Occipital lobe (tissue), 2 donors: ENCODE measurements around the gene HTT. TPM values are rescaled to one million over a fixed set of nuclear protein-coding genes. Genes with fewer than 3 reads are reported as not detected.

Experiments used
- DNase-seq: peaks from one replicate; lab custom pipeline; 2025; lab: John Stamatoyannopoulos, UW
- total RNA-seq: library from RNA; depleted of rRNA; stranded (reverse); fragments of >200 nt; gene quantifications from one replicate; pipeline ENCODE4 v1.2.3, GENCODE V29; 2014

The HTT gene
- 71.1 TPM for total RNA-seq

GRCh38 chr4:3074078-3074845, at the start of gene HTT, which contains the start of gene HTT-AS:
HTT (plus strand) TSS chr4:3074681; CDS start chr4:3074826, 145 bp downstream.
HTT-AS (minus strand) TSS chr4:3074538.
- DNase-seq, result peak; percentile 99

GRCh38 chr4:3025881-3026280, 48.6 kb upstream of the HTT start:
- no peak for DNase-seq

DNA sequence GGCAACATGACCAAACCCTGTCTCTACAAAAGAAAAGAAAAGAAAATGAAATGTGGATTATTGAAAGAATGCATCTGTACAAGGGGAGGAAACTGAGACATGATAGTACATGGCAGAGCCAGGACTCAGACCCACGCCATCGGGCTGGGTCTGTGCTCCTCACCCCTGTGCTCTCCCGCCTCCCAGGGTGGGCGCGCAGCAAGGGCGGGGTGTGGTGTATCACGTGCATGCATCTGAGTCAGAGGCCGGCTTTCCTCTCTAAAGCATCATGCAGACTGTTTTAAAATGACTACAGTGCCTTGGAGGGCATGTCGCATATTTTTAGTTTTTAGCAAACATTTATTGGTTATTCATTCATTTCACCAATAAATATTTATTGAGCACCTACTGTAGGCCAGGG, 47.9 kb upstream of the HTT start:
- DNase-seq, result no peak

DNA sequence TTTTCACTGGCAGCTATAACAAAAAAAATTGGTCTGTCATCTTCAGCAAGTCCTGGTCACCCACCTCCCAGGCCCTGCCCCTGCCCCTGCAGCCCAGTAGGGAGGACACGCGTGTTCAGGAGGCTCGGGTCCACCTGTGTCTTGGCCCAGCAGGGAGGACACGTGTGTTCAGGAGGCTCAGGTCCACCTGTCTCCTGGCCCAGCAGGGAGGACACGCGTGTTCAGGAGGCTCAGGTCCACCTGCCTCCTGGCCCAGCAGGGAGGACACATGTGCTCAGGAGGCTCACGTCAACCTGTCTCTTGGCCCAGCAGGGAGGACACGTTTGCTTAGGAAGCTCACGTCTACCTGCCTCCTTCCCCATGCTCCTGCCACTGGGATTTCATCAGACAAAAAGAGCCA, 45.0 kb upstream of the HTT start:
- no peak for DNase-seq

DNA sequence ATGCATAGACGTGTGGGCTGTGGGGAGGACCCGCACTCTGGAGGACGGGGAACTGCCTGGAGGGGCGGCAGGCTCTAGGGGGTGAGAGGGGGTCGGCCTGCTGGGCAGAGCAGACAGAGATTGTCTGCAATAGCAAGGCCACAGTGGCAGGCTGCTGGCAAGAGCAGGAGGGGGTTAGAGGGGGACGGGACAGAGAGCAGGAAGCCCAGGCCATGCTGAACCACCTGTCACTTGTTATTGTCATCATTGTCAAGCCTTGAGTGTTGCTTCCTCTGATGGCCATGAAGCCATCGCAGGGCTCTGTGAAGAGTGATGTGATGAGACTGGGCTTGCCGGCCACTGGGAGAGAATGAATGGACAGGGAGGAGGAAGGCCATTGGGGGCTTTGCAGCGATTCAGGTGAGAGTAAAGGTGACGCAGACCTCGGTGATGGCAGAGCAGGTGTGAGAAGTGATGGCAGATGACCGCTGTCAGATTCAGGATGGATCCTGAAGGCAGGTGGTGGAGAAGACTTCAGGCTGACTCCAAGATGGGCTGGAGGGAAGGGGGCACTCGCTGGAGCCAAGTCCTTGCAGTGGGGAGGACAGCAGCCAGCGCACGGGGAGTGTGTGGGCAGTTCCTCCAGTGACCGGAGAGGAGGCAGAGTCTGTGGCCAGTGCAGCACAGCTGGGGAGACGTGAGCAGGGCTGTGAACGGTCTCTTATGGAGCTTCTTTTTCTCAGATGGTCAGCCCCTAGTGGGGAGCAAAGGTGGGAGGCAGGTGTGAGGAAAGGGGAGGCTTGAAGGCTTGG, 43.7 kb upstream of the HTT start:
- DNase-seq, result no peak

GRCh38 chr4:3031357-3032082, 43.0 kb upstream of the HTT start:
- DNase-seq, result no peak

DNA sequence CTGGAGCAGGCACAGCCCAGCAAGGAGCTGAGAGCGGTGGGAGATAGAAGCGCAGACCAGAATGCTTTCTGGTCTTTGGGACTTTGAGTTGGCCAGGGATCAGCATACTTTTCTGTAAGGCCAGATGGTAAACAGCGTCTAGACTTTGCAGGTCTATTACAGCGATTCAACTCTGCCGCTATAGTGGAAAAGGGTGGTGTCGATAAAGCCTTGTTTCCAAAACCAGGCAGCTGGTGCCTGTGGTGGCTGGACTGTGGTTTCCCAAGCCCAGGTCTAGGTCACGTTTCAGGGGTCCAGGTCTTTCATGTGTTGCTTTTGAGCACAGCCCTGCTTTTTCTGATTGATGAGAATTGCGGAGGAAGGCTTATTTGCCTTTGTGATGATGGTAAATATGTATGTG, 40.2 kb upstream of the HTT start:
- DNase-seq, result no peak

GRCh38 chr4:3035249-3035648, 39.2 kb upstream of the HTT start:
- no peak for DNase-seq

- DNase-seq, result no peak
Measured at GRCh38 chr4:3035674-3036073, 38.8 kb upstream of the HTT start.

GRCh38 chr4:3036131-3036952, 38.1 kb upstream of the HTT start:
- DNase-seq, result no peak

DNA sequence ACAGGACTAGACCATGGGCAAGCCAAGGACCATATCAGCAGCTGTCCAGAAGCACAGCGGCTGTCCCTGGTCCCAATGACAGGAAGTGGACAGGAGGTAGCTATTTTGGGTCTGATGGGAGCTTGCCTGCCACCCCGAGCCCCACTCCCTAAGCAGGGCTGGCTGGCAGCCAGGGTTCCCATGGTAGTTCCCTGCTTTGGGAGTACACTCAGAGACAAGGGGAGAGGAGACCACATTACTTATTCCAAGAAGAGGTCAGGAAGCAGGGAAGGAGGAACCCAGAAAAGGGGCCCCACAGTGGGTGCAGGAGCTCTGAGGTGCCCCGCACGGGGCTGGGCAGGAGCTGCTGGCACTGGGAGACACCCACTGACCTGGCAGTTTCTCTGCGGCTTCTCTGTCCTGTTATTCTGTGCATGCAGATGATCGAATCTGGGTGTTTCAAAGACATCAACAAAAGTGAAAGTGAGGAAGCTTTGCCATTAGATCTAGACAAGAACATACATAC, 36.5 kb upstream of the HTT start:
- no peak for DNase-seq

- DNase-seq, result no peak
Measured at GRCh38 chr4:3039706-3040366, 34.6 kb upstream of the HTT start.

GRCh38 chr4:3040452-3041191, 33.9 kb upstream of the HTT start:
- no peak for DNase-seq

DNA sequence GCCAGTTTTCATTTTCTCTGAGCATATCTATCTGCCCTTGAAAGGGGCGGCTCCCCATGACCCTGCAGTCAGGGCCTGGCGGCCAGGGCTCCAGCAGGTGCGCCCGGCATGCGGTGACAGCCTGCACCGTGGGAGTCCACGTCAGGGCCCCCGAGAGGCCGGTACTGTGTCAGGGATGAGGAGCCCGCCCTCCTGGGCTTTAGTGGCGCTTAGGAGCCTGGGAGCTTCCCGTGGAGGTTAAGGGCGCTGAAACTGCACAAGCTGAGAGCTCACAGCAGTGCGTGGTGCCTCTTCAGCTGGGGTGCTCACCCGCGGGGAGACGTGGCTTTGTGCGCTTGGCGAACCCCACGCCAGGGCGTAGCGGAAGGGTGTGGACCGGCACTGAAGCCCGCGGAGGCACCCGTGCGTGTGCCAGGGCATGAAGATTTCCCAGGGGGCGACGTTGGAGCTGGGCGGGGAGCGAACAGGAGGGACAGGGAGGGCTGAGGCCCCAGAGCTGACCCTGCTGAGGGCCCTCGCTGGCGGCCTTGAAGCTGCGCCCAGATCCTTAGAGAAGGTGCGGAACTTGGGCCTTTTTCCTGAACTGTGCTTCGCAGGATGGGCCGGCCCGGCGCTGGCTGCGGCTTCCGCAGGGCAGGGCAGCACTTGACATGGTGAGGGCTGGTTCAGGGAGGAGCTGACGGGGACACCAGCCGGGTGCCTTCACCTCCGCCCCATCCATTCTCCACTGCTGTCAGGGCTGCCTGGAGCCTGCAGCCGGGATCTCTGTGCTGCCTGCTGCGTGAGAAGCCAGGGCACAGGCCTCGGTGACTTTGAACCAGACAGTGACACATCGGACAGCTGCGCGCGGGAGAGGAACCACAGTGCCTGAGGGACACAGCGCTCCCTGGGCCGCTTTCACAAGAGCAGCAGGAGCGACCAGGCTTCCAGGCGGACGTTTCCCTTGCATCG, 33.0 kb upstream of the HTT start:
- DNase-seq, result no peak

GRCh38 chr4:3042226-3042625, 32.3 kb upstream of the HTT start:
- DNase-seq, result no peak

DNA sequence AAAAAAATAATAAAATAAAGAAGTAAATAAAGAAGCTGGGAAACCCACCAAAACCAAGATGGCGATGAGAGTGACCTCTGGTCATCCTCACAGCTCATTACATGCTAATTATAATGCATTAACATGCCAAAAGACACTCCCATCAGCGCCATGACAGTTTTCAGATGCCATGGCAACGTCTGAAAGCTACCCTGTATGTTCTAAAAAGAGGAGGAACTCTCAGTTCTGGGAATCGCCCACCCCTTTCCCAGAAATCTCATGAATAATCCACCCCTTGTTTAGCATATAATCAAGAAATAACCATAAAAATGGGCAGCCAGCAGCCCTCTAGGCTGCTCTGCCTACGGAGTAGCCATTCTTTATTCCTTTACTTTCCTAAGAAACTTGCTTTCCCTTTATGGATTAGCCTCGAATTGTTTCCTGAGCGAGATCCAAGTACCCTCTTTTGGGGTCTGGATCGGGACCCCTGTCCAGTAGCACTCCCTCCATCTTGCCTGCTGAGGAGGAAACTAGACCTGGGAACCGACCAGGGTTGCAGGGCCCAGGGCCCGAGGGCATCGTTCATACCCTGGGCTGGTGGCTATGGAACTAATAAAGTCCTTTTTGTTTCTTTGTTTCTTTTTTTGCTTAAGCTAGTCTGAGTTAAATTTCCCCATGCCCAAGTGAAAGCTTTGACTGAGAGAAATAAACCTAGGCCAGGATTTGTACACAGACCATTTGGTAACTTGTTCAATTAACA, 31.0 kb upstream of the HTT start:
- DNase-seq, result no peak

GRCh38 chr4:3044870-3045819, 29.3 kb upstream of the HTT start:
- DNase-seq, result no peak
